HepG2 (cell line): ENCODE measurements around the gene AGBL3.

Experiments
- BRCA1 ChIP-seq: sonication (generic); formaldehyde crosslinking; IDR thresholded peaks from 2 replicates; pipeline ENCODE4 v1.4.0; 2020; ENCODE audit warnings: missing genetic modification reagents
- CEBPB ChIP-seq: IDR thresholded peaks from 2 replicates; pipeline ENCODE4 v1.6.1; 2011; ENCODE audit warnings: low read depth, low read length, improper control_type of control experiment, borderline replicate concordance
- CHD2 ChIP-seq: IDR thresholded peaks from 2 replicates; pipeline ENCODE4 v1.6.1; 2011; ENCODE audit warnings: low read depth, low read length, improper control_type of control experiment
- CTCF ChIP-seq: sonication (generic); formaldehyde crosslinking; IDR thresholded peaks from 2 replicates; pipeline ENCODE4 v1.5.0; 2020; ENCODE audit warnings: mild to moderate bottlenecking, missing genetic modification reagents, moderate library complexity
- FOSL1 ChIP-seq: sonication (generic); formaldehyde crosslinking; IDR thresholded peaks from 2 replicates; pipeline ENCODE4 v1.9.0; 2021; ENCODE audit warnings: missing genetic modification reagents, borderline replicate concordance
- FOXM1 ChIP-seq: sonication (generic); formaldehyde crosslinking; IDR thresholded peaks from 2 replicates; pipeline ENCODE4 v1.5.0; 2020; ENCODE audit warnings: missing genetic modification reagents
- HNRNPK ChIP-seq: fragments of 200-400 bp; formaldehyde crosslinking; IDR thresholded peaks from 2 replicates; pipeline ENCODE4 v1.6.1; 2018; ENCODE audit warnings: low read length, low read depth, moderate library complexity, mild to moderate bottlenecking; ENCODE audit not compliant: poor library complexity, severe bottlenecking
- NFE2L2 ChIP-seq: fragments of 150-350 bp; IDR thresholded peaks from 2 replicates; pipeline ENCODE4 v1.6.1; 2014; ENCODE audit warnings: low read length
- ZBTB1 ChIP-seq: sonication (generic); formaldehyde crosslinking; IDR thresholded peaks from 2 replicates; pipeline ENCODE4 v1.4.0; 2020; ENCODE audit warnings: missing genetic modification reagents, borderline replicate concordance
- ZNF280D ChIP-seq: sonication (generic); formaldehyde crosslinking; IDR thresholded peaks from 2 replicates; pipeline ENCODE4 v1.5.1; 2020; ENCODE audit warnings: mild to moderate bottlenecking, missing genetic modification reagents
- ZNF580 ChIP-seq: IDR thresholded peaks from 2 replicates; pipeline ENCODE4 v1.6.1; 2016; ENCODE audit warnings: low read depth, borderline replicate concordance
- TF ChIP-seq, protein P1 (sequence below): IDR thresholded peaks from 2 replicates; pipeline ENCODE4 v1.6.1; 2016
- TF ChIP-seq, protein P2 (sequence below): sonication (generic); formaldehyde crosslinking; IDR thresholded peaks from 2 replicates; pipeline ENCODE4 v1.4.0; 2020; ENCODE audit warnings: mild to moderate bottlenecking, missing genetic modification reagents
- TF ChIP-seq, protein P3 (sequence below): sonication (generic); formaldehyde crosslinking; IDR thresholded peaks from 2 replicates; pipeline ENCODE4 v1.8.1; 2023; ENCODE audit warnings: mild to moderate bottlenecking, missing genetic modification reagents, borderline replicate concordance

GRCh38 chr7:134968110-134968509 lies 18.2 kb upstream of the AGBL3 start:
- TF ChIP-seq HNRNPK (no peak), CTCF (no peak), NFE2L2 (no peak), ZNF580 (no peak), FOSL1 (CRISPR knock-in tag) (no peak), CHD2 (no peak), ZBTB1 (no peak), ZNF280D (CRISPR knock-in tag) (no peak), CEBPB (no peak), FOXM1 (CRISPR knock-in tag) (no peak), BRCA1 (CRISPR knock-in tag) (no peak)
- TF ChIP-seq, protein P1, sequence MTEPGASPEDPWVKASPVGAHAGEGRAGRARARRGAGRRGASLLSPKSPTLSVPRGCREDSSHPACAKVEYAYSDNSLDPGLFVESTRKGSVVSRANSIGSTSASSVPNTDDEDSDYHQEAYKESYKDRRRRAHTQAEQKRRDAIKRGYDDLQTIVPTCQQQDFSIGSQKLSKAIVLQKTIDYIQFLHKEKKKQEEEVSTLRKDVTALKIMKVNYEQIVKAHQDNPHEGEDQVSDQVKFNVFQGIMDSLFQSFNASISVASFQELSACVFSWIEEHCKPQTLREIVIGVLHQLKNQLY (CRISPR knock-in tag) = no peak
- TF ChIP-seq, protein P2, sequence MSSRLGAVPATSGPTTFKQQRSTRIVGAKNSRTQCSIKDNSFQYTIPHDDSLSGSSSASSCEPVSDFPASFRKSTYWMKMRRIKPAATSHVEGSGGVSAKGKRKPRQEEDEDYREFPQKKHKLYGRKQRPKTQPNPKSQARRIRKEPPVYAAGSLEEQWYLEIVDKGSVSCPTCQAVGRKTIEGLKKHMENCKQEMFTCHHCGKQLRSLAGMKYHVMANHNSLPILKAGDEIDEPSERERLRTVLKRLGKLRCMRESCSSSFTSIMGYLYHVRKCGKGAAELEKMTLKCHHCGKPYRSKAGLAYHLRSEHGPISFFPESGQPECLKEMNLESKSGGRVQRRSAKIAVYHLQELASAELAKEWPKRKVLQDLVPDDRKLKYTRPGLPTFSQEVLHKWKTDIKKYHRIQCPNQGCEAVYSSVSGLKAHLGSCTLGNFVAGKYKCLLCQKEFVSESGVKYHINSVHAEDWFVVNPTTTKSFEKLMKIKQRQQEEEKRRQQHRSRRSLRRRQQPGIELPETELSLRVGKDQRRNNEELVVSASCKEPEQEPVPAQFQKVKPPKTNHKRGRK (CRISPR knock-in tag) = no peak
- TF ChIP-seq, protein P3, sequence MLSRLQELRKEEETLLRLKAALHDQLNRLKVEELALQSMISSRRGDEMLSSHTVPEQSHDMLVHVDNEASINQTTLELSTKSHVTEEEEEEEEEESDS = no peak
